ENCODE results near the gene SLC13A2. TPM values are rescaled to one million over a fixed set of nuclear protein-coding genes. Genes with fewer than 3 reads are reported as not detected.

The SLC13A2 gene
- total RNA-seq, 4 donors from 2014 or later, result not detected

- DNase-seq (ENCODE audit: low spot score) (no peak), ATAC-seq (ENCODE audit: low FRiP score) (no peak)
- TF ChIP-seq CTCF (IDR thresholded peaks at IDR 0.05), result no peak
Observed at GRCh38 chr17:28524476-28525424, 51.3 kb downstream of the SLC13A2 start.

GRCh38 chr17:28526381-28526780, 52.9 kb downstream of the SLC13A2 start:
- ATAC-seq (ENCODE audit: low FRiP score), result no peak

GRCh38 chr17:28527181-28527681, 53.8 kb downstream of the SLC13A2 start:
- no peak for TF ChIP-seq CTCF (IDR thresholded peaks at IDR 0.05)
- DNase-seq (ENCODE audit: low spot score) (no peak), ATAC-seq (ENCODE audit: low FRiP score) (no peak)

More at GRCh38 chr17:28526381-28526780, 52.9 kb downstream of the SLC13A2 start:
- no peak for DNase-seq (ENCODE audit: low spot score)
- TF ChIP-seq CTCF (IDR thresholded peaks at IDR 0.05), result no peak

- TF ChIP-seq CTCF (IDR thresholded peaks at IDR 0.05), result no peak
- DNase-seq (ENCODE audit: low spot score), result no peak
Observed at GRCh38 chr17:28527859-28528258, 54.4 kb downstream of the SLC13A2 start.

GRCh38 chr17:28528327-28529012, 55.0 kb downstream of the SLC13A2 start:
- TF ChIP-seq CTCF (IDR thresholded peaks at IDR 0.05), result no peak
- DNase-seq (ENCODE audit: low spot score) (no peak), ATAC-seq (ENCODE audit: low FRiP score) (no peak)

More at GRCh38 chr17:28527859-28528258, 54.4 kb downstream of the SLC13A2 start:
- no peak for ATAC-seq (ENCODE audit: low FRiP score)

- DNase-seq (ENCODE audit: low spot score) (no peak), ATAC-seq (ENCODE audit: low FRiP score) (no peak)
- TF ChIP-seq CTCF (IDR thresholded peaks at IDR 0.05), result no peak
Observed at GRCh38 chr17:28529013-28529400, 55.6 kb downstream of the SLC13A2 start.

Measured in omental fat pad (tissue), 4 donors.